Measurements from ENCODE around the gene TAS2R50.

TAS2R50 gene

DNA sequence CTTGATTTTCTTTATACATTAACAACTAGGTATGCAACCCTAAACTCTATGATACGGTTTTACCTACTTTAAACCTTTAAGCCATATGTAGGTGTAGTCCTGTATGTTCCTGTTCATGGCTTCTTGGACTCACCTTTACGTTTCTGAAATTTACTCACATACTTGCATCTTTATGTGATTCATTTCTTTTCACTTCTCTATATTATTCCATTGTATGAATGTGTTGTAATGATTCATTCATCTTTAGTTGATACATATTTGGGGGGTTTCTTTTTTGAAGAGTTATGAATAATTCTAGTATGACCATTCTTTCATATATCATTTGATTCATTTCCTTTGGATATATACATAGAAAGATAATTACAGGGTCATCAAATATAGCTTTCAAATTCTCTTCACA is 2.4 kb upstream of the TAS2R50 start:
- TF ChIP-seq, protein P1, sequence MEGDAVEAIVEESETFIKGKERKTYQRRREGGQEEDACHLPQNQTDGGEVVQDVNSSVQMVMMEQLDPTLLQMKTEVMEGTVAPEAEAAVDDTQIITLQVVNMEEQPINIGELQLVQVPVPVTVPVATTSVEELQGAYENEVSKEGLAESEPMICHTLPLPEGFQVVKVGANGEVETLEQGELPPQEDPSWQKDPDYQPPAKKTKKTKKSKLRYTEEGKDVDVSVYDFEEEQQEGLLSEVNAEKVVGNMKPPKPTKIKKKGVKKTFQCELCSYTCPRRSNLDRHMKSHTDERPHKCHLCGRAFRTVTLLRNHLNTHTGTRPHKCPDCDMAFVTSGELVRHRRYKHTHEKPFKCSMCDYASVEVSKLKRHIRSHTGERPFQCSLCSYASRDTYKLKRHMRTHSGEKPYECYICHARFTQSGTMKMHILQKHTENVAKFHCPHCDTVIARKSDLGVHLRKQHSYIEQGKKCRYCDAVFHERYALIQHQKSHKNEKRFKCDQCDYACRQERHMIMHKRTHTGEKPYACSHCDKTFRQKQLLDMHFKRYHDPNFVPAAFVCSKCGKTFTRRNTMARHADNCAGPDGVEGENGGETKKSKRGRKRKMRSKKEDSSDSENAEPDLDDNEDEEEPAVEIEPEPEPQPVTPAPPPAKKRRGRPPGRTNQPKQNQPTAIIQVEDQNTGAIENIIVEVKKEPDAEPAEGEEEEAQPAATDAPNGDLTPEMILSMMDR (IDR thresholded peaks at IDR 0.05; ENCODE audit: low read depth, low read length): no peak
- H3K9me3 ChIP-seq (ENCODE audit: severe bottlenecking): no peaks in the 10 kb centered on the region
- no peaks in the 10 kb centered on the region for H3K27me3 ChIP-seq (ENCODE audit: insufficient read depth, low read depth, severe bottlenecking)
- H3K36me3 ChIP-seq: no peaks in the 10 kb centered on the region
- no peak for DNase-seq
- H3K4me3 ChIP-seq (ENCODE audit: low read depth, low read length): no peak overlapping the region
- no peak overlapping the region for H3K27ac ChIP-seq

DNA sequence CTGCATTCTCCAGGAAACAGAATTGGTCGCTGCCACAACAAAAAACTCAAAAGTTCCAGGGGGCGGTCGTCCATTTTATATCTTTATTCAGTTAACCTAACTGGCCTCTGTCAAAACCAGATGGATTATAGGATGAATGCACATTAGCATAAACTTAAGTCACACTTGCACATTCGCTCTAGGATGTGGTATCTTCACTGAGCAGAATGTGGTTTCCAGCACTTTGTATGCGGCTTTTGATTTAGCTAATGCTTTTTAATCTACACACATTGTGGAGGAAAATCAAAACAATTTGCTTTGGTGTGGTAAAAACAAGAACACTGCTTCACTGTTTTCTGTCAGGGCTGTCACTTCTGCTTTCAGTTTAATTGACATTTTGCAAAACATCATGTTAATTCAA is 4.5 kb downstream of the TAS2R50 start:
- H3K27ac ChIP-seq: no peak overlapping the region
- no peaks in the 10 kb centered on the region for H3K9me3 ChIP-seq (ENCODE audit: severe bottlenecking)
- TF ChIP-seq, protein P1 (IDR thresholded peaks at IDR 0.05; ENCODE audit: low read depth, low read length): no peak
- no peaks in the 10 kb centered on the region for H3K36me3 ChIP-seq
- no peaks in the 10 kb centered on the region for H3K27me3 ChIP-seq (ENCODE audit: insufficient read depth, low read depth, severe bottlenecking)
- DNase-seq: no peak
- H3K4me3 ChIP-seq (ENCODE audit: low read depth, low read length): no peak overlapping the region

DNA sequence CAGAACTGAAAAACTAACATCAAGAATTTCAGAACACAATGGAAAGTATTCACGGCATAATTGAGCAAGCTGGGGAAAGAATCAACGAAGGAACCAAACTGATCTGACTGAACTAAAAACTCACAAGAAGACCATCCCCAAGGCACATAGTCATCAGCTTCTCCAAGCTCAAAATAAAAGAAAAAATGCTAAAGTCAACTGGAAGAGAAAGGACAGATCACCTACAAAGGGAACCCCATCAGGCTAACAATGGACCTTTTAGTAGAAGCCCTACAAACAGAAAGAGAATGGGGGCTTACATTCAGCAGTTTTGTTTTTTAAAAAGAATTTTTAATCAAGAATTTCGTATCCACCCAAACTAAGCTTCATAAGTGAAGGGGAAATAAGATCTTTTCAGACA is 11.7 kb downstream of the TAS2R50 start:
- Histone ChIP-seq H3K4me3 (ENCODE audit: low read depth, low read length) (no peak overlapping the region), H3K9me3 (ENCODE audit: severe bottlenecking) (no peaks in the 10 kb centered on the region), H3K27ac (no peak overlapping the region), H3K36me3 (no peaks in the 10 kb centered on the region), H3K27me3 (ENCODE audit: insufficient read depth, low read depth, severe bottlenecking) (no peaks in the 10 kb centered on the region)
- TF ChIP-seq, protein P1 (IDR thresholded peaks at IDR 0.05; ENCODE audit: low read depth, low read length): no peak
- no peak for DNase-seq

DNA sequence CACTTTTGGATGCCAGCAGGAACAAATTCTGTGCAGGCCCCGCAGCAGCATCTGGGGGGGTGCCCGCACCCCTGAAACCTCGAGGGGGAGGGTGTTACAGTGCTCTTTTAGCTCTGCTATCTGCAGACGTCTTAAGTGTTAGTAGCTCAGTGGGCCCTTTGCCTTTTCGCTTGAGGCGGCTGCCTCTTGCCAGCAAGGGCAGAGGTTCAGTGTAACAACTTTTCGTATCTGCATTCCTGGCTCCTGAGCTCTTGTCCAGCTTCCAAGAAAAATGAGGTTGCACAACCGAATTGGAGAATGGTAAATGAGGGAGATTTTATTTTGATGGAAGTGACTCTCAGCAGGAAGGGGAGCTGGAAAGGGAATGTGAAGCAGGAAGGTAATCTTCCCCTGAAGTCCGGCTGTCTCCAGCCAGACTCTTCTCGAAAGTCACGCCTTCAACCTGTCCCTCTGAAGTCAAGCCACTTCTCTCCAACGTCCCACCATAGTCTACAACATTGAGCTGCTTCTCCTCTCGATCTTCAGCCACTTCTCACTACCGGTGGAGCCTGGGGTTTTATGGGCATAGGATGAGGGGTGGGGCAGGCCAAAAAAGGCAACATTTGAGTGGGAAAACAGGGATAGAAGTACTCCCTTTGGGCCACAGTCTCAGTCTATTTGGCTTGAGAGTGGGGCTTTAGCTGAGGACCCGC is 17.8 kb downstream of the TAS2R50 start:
- TF ChIP-seq, protein P1 (IDR thresholded peaks at IDR 0.05; ENCODE audit: low read depth, low read length): no peak
- DNase-seq: no peak
- Histone ChIP-seq H3K27ac (no peak overlapping the region), H3K27me3 (ENCODE audit: insufficient read depth, low read depth, severe bottlenecking) (no peaks in the 10 kb centered on the region), H3K9me3 (ENCODE audit: severe bottlenecking) (no peaks in the 10 kb centered on the region), H3K4me3 (ENCODE audit: low read depth, low read length) (no peak overlapping the region), H3K36me3 (no peaks in the 10 kb centered on the region)

DNA sequence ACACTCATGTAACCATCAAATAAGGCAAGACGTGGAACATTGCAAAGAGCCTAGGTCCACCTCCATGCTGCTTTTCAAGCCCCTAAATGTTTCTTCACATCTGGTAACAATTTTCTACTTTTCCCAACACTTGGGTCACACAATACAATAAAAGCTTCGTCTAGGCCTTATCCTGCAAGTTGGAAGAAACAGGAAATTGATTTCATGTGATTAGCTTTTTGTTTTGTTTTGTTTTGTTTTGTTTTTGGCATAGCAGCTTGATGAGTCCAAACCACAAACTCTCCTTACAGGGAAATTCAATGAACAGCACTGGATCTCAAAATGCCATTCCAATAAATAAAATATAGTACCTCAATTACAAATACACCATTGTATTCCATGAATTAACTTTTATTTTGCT is 19.3 kb downstream of the TAS2R50 start:
- H3K4me3 ChIP-seq (ENCODE audit: low read depth, low read length): no peak overlapping the region
- TF ChIP-seq, protein P1 (IDR thresholded peaks at IDR 0.05; ENCODE audit: low read depth, low read length): no peak
- H3K27me3 ChIP-seq (ENCODE audit: insufficient read depth, low read depth, severe bottlenecking): no peaks in the 10 kb centered on the region
- no peak for DNase-seq
- H3K36me3 ChIP-seq: no peaks in the 10 kb centered on the region
- H3K27ac ChIP-seq: no peak overlapping the region
- no peaks in the 10 kb centered on the region for H3K9me3 ChIP-seq (ENCODE audit: severe bottlenecking)

DNA sequence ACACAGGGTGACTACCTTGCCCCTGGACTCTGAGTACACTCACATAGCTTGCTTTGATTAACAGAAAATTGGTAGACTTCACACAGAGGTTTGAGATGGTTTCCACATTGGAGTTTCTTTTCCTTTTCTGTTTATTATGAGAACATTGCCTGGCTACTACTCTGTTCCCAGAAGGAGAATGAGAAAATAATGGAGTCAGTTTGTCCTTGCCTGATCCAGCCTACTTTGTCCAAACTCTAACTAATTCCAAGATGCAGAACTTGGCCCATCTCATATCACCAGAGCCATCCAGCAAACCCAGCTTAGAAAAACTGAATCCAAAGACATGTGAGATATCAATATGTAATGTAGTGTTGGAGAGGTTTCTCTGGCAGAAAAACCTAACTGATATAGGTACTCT is 20.4 kb downstream of the TAS2R50 start:
- TF ChIP-seq, protein P1 (IDR thresholded peaks at IDR 0.05; ENCODE audit: low read depth, low read length): no peak
- Histone ChIP-seq H3K4me3 (ENCODE audit: low read depth, low read length) (no peak overlapping the region), H3K27me3 (ENCODE audit: insufficient read depth, low read depth, severe bottlenecking) (no peaks in the 10 kb centered on the region), H3K9me3 (ENCODE audit: severe bottlenecking) (no peaks in the 10 kb centered on the region), H3K36me3 (no peaks in the 10 kb centered on the region), H3K27ac (no peak overlapping the region)
- no peak for DNase-seq

Measured in WERI-Rb-1 (cell line).